Panc1 (cell line): Measurements from ENCODE around the gene DTX3.

Experiments
- CTCF ChIP-seq: fragments of 450-650 bp; IDR thresholded peaks from 2 replicates; pipeline ENCODE4 v1.5.1; 2017; ENCODE audit warnings: mild to moderate bottlenecking
- POLR2AphosphoS5 ChIP-seq: IDR thresholded peaks from 2 replicates; pipeline ENCODE4 v1.6.1; 2012; ENCODE audit warnings: mild to moderate bottlenecking, low read depth, low read length, moderate library complexity
- REST ChIP-seq, 2 experiments: IDR thresholded peaks; 2 replicates each; pipeline ENCODE4 v1.6.1; 2011 to 2012; ENCODE audit warnings: low read depth in 2 of 2, control low read depth in 1 of 2, low read length in 1 of 2, mild to moderate bottlenecking in 1 of 2, moderate library complexity in 1 of 2; ENCODE audit not compliant: insufficient read depth in 1 of 2
- SIN3A ChIP-seq: IDR thresholded peaks from 2 replicates; pipeline ENCODE4 v1.6.1; 2012; ENCODE audit warnings: low read depth, mild to moderate bottlenecking, low read length, moderate library complexity, borderline replicate concordance; ENCODE audit not compliant: insufficient read depth
- TCF7L2 ChIP-seq: IDR thresholded peaks from 2 replicates; pipeline ENCODE4 v1.6.1; 2011; ENCODE audit warnings: mild to moderate bottlenecking, low read depth, low read length, inconsistent platforms

- TF ChIP-seq CTCF (no peak), REST (IDR thresholded peaks at IDR 0.05; ENCODE audit: insufficient read depth in 1 of 2, low read depth in 2 of 2, low read length in 1 of 2) (no peak), TCF7L2 (no peak), POLR2AphosphoS5 (no peak), SIN3A (no peak)
Measured at GRCh38 chr12:57602544-57602943, 2.1 kb upstream of the DTX3 start.
